ENCODE results near the gene SMYD4. TPM values are rescaled to one million over a fixed set of nuclear protein-coding genes. Genes with fewer than 3 reads are reported as not detected.
A peak's percentile ranks its signal among the peaks of the same experiment; 100 is the strongest.

The SMYD4 gene
- total RNA-seq, 1 donor: 10.7 TPM

DNA sequence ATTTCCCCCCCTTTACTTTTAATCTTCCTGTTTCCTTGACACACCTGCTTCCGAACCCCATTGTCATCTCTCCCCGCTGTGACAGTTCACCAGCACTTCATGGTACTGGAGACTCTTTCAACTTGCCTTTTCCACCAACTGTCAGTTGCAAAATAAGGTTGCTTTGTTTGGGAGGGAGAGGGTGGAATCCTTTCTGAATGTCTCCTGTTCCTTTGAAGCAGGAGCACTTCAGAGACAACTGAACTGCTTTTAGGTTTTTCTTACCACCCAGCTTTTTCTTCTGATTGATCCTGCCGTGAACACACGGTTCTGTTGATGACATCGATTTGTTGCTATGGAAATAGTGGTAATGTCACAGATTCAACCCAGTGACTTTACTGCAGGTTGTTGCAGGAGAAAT lies 42.1 kb upstream of the SMYD4 start:
- no peak for TF ChIP-seq CTCF (IDR thresholded peaks at IDR 0.05; ENCODE audit: insufficient read depth, low read length)
- no peak overlapping the region for H3K4me3 ChIP-seq (ENCODE audit: low read depth, low read length)
- DNase-seq (ENCODE audit: low read depth): no peak

DNA sequence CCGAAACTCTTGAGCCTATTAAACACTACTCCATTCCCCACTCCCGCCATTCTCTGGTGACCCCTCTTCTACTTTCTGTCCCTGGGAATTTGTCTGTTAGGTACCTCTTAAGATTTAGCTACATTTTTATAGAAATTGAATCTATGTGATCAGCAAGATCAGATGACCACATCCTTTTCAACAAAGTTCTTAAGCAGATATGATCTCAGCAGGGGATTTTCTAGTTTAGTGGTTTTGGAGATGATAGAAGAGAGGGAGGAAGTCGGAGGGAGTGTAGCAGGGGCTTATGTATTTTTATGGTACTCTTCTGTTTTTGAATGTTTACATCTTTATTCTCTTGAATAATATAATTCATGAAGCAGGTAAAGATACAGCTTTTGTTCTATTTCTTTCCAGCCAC lies 40.9 kb upstream of the SMYD4 start:
- no peak overlapping the region for H3K4me3 ChIP-seq (ENCODE audit: low read depth, low read length)
- DNase-seq (ENCODE audit: low read depth): no peak
- no peak for TF ChIP-seq CTCF (IDR thresholded peaks at IDR 0.05; ENCODE audit: insufficient read depth, low read length)

GRCh38 chr17:1868090-1868489 lies 38.4 kb upstream of the SMYD4 start:
- DNase-seq (ENCODE audit: low read depth): no peak
- H3K4me3 ChIP-seq (ENCODE audit: low read depth, low read length): no peak overlapping the region
- TF ChIP-seq CTCF (IDR thresholded peaks at IDR 0.05; ENCODE audit: insufficient read depth, low read length): no peak

- no peak for DNase-seq (ENCODE audit: low read depth)
- no peak for TF ChIP-seq CTCF (IDR thresholded peaks at IDR 0.05; ENCODE audit: insufficient read depth, low read length)
- H3K4me3 ChIP-seq (ENCODE audit: low read depth, low read length): no peak overlapping the region
Observed at GRCh38 chr17:1867307-1867706, 37.6 kb upstream of the SMYD4 start.

DNA sequence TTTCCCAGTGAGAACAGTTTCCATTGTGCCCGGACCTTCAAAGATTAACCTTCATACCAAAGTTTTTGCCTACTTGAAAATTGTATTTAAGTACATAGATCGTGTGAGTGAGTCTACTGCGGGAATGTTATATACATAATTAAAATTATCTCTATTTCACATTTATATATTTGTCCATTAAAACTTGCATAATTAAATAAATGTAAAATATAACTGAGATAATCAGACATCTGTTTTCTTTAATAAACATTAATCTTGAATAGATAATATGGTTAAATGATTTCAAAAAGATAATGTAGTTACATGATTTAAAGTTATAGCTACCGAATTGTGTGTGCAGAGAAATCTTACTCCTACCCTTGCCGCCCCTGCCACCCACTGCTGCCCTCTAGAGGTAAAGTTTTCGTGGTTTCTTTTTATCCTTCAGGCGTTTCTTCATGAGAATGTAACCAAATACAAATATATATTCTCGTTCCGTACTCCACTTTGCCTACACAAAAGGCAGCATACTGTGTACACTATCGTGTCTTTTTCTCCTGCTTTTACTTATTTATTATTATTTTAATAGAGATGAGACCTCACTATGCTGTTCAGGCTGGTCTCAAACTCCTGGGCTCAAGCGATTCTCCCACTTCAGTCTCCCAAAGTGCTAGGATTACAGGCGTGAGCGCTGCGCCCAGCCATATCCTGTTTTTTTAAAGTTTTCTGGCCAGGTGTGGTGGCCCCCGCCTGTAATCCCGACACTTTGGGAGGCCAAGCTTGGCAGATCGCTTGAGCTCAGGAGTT lies 35.7 kb upstream of the SMYD4 start:
- DNase-seq (ENCODE audit: low read depth): peak; percentile 51
- H3K4me3 ChIP-seq (ENCODE audit: low read depth, low read length): no peak overlapping the region
- TF ChIP-seq CTCF (IDR thresholded peaks at IDR 0.05; ENCODE audit: insufficient read depth, low read length): peak; percentile 66

DNA sequence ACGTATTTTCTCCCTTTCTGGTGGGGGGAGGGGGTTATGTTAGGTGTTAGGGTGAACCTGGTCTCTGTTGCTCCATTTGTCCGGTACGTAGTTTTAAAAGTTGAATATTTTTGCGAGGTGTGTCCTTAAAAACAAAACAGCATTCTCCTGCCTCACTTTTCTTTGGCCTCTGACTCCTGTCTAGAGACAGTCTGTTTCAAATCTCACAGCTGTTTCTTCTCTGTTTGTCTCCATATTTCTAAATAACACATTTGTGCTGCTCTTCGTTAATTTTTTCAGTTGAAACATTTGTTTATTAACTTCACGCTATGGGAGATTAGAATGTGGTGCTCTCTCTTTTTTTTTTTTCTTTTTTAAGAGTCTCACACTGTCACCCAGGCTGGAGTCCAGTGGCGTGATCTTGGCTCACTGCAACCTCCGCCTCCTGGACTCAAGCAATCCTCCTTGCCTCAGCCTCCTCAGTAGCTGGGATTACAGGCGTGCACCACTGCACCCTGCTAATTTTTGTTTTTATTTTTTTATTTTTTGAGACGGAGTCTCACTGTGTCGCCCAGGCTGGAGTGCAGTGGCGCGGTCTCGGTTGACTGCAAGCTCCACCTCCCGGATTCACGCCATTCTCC lies 31.8 kb upstream of the SMYD4 start:
- no peak for TF ChIP-seq CTCF (IDR thresholded peaks at IDR 0.05; ENCODE audit: insufficient read depth, low read length)
- H3K4me3 ChIP-seq (ENCODE audit: low read depth, low read length): no peak overlapping the region
- DNase-seq (ENCODE audit: low read depth): no peak
